DLD1 (cell line): ENCODE results near the gene DAPK1.

ENCODE experiments used
- in situ Hi-C: cut with HindIII; loops from 2 replicates; pipeline ENCODE4 v1.10.0; 2017; ENCODE audit warnings: low sequenced_read_pairs

Gene DAPK1

GRCh38 chr9:87706066-87706739, 208.5 kb downstream of the DAPK1 start:
- in situ Hi-C loops = no loop called here

- in situ Hi-C loops = no loop called here
Measured at GRCh38 chr9:87707805-87708506, 210.3 kb downstream of the DAPK1 start.

- in situ Hi-C loops = no loop called here
Measured at GRCh38 chr9:87708546-87708945, 210.9 kb downstream of the DAPK1 start.

GRCh38 chr9:87708986-87709728, 211.5 kb downstream of the DAPK1 start:
- in situ Hi-C loops = no loop called here

GRCh38 chr9:87710443-87710842, 212.8 kb downstream of the DAPK1 start:
- in situ Hi-C loops = no loop called here

- in situ Hi-C loops = no loop called here
Measured at GRCh38 chr9:87711857-87712800, 214.5 kb downstream of the DAPK1 start.

GRCh38 chr9:87712801-87713277, 215.2 kb downstream of the DAPK1 start:
- in situ Hi-C loops = no loop called here

GRCh38 chr9:87713278-87713987, 215.8 kb downstream of the DAPK1 start:
- in situ Hi-C loops = no loop called here

- in situ Hi-C loops = no loop called here
Measured at GRCh38 chr9:87713988-87714330, 216.3 kb downstream of the DAPK1 start.

GRCh38 chr9:87714819-87715218, 217.2 kb downstream of the DAPK1 start:
- in situ Hi-C loops = no loop called here

- in situ Hi-C loops = no loop called here
Measured at GRCh38 chr9:87716141-87716540, 218.5 kb downstream of the DAPK1 start.

- in situ Hi-C loops = no loop called here
Measured at GRCh38 chr9:87717456-87717855, 219.8 kb downstream of the DAPK1 start.

GRCh38 chr9:87718231-87718630, 220.6 kb downstream of the DAPK1 start:
- in situ Hi-C loops = no loop called here

- in situ Hi-C loops = no loop called here
Measured at GRCh38 chr9:87718852-87719612, 221.4 kb downstream of the DAPK1 start.

GRCh38 chr9:87720173-87720572, 222.5 kb downstream of the DAPK1 start:
- in situ Hi-C loops = no loop called here

GRCh38 chr9:87722393-87723088, 224.9 kb downstream of the DAPK1 start:
- in situ Hi-C loops = no loop called here

GRCh38 chr9:87725356-87725899, 227.8 kb downstream of the DAPK1 start:
- in situ Hi-C loops = no loop called here

GRCh38 chr9:87725900-87726709, 228.4 kb downstream of the DAPK1 start, which contains the start of gene CTSL:
TSS of gene CTSL (plus strand) at chr9:87726119. CDS start at chr9:87727604, 1,485 bp downstream.
- in situ Hi-C loops = no loop called here
